ENCODE measurements around the gene TNS3. TPM values are rescaled to one million over a fixed set of nuclear protein-coding genes. Genes with fewer than 3 reads are reported as not detected.

The TNS3 gene
- total and polyA plus RNA-seq, 10 of the 15 experiments (the other 5 are each of a cell fraction or from before 2014, with no cell fraction given) = 0.27 to 2.7 (median 0.79) TPM

GRCh38 chr7:47407136-47407535 lies 174.8 kb downstream of the TNS3 start:
- Histone ChIP-seq H3K27ac (ENCODE audit: control insufficient read depth, insufficient read depth) (no peak overlapping the region), H3K79me2 (ENCODE audit: control insufficient read depth, insufficient read depth, low read length) (no peaks in the 10 kb centered on the region), H2AFZ (ENCODE audit: control insufficient read depth, low read depth, low read length) (no peak overlapping the region), H3K4me3 (no peak overlapping the region), H4K20me1 (ENCODE audit: control insufficient read depth, insufficient read depth) (no peaks in the 10 kb centered on the region), H3K9me3 (replicated peaks; ENCODE audit: control insufficient read depth, insufficient read depth, low read length) (no peaks in the 10 kb centered on the region), H3K9ac (ENCODE audit: control insufficient read depth, insufficient read depth, low read length) (no peak overlapping the region), H3K27me3 (replicated peaks in 1 of 2; ENCODE audit: control insufficient read depth in 2 of 2, insufficient read depth in 2 of 2, low read length in 1 of 2) (no peaks in the 10 kb centered on the region), H3K36me3 (ENCODE audit: control insufficient read depth in 2 of 2, insufficient read depth in 2 of 2, low read length in 1 of 2) (no peaks in the 10 kb centered on the region), H3K4me1 (ENCODE audit: control insufficient read depth, insufficient read depth, low read length) (no peaks in the 10 kb centered on the region), H3K4me2 (ENCODE audit: control insufficient read depth, insufficient read depth) (no peak overlapping the region)
- TF ChIP-seq FOS (IDR thresholded peaks at IDR 0.05; ENCODE audit: borderline replicate concordance, extremely low read depth, insufficient read length) (no peak), BCLAF1 (IDR thresholded peaks at IDR 0.05) (no peak), PKNOX1 (IDR thresholded peaks at IDR 0.05) (no peak), RAD51 (IDR thresholded peaks at IDR 0.05) (no peak), ATF2 (IDR thresholded peaks at IDR 0.05; ENCODE audit: low read length) (no peak), RFX5 (IDR thresholded peaks at IDR 0.05; ENCODE audit: low read depth, low read length) (no peak)
- TF ChIP-seq, protein P1, sequence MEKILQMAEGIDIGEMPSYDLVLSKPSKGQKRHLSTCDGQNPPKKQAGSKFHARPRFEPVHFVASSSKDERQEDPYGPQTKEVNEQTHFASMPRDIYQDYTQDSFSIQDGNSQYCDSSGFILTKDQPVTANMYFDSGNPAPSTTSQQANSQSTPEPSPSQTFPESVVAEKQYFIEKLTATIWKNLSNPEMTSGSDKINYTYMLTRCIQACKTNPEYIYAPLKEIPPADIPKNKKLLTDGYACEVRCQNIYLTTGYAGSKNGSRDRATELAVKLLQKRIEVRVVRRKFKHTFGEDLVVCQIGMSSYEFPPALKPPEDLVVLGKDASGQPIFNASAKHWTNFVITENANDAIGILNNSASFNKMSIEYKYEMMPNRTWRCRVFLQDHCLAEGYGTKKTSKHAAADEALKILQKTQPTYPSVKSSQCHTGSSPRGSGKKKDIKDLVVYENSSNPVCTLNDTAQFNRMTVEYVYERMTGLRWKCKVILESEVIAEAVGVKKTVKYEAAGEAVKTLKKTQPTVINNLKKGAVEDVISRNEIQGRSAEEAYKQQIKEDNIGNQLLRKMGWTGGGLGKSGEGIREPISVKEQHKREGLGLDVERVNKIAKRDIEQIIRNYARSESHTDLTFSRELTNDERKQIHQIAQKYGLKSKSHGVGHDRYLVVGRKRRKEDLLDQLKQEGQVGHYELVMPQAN (conservative IDR thresholded peaks at IDR 0.05) = no peak
- in situ Hi-C loops (cut with MboI) = no loop called here
- POLR2A ChIA-PET = no interaction called here
- no TSS peak for BruUV-seq (replicated peaks)
- SMC1A ChIA-PET (ENCODE audit: uncharacterized antibody, unreplicated experiment) = no interaction called here
- no peak for FAIRE-seq
- CTCF ChIA-PET = no interaction called here
- WGBS (ENCODE audit: insufficient coverage, insufficient replicate concordance, low lambda C conversion rate, missing lambda C conversion rate) = 54% methylated on average over 13 of the region's 13 CpGs
- DNase-seq (ENCODE audit: low read depth, low spot score) = no peak
- ATAC-seq = no peak
- RAD21 ChIA-PET (ENCODE audit: unreplicated experiment) = no interaction called here
- intact Hi-C loops (cut with micrococcal nuclease; ENCODE audit: unreplicated experiment) = no loop called here

Measured in GM12878 (cell line).